ENCODE measurements around the gene CHCHD1.
A peak's percentile ranks its signal among the peaks of the same experiment; 100 is the strongest.

Gene CHCHD1

DNA sequence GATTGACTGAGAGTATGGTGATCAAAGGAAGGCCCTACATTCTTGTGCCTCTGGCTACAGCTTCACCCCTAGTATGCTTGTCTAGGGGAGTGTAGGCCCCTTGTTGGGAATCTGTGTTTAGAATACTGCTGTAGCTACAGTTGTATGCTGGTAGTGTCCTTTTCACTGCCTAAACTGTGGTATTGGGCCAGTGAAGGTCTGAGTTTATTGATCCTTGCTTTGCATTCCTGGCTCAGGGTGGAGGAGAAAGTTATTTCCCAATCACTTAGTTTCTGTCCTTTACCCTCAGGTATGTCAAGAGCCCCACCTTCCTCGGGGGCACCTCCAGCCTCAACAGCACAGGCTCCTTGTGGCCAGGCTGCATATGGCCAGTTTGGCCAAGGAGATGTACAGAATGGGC, 31.0 kb upstream of the CHCHD1 start:
- Histone ChIP-seq H2BK15ac (ENCODE audit: low read length) (no peak overlapping the region), H3K79me1 (ENCODE audit: low read depth, low read length) (peaks cover 3% of the 10 kb centered on the region), H2BK12ac (ENCODE audit: low read length) (no peak overlapping the region), H3K27ac (replicated peaks; ENCODE audit: low read length) (no peak overlapping the region), H3K4me2 (ENCODE audit: insufficient read depth, low read length, poor library complexity, severe bottlenecking) (no peak overlapping the region), H2BK5ac (ENCODE audit: low read length) (no peak overlapping the region), H2BK120ac (ENCODE audit: low read depth, low read length) (no peak overlapping the region), H3K14ac (ENCODE audit: low read length) (no peak overlapping the region), H3K27me3 (ENCODE audit: control insufficient read depth in 3 of 3, insufficient read depth in 3 of 3, low read depth in 1 of 3, low read length in 3 of 3) (no peaks in the 10 kb centered on the region), H3K18ac (ENCODE audit: low read length) (no peak overlapping the region), H4K8ac (ENCODE audit: low read depth, low read length) (no peak overlapping the region), H3K4me3 (ENCODE audit: low read length in 2 of 2) (peak overlapping the region in 1 of 2 donors; percentile 18), H4K91ac (ENCODE audit: low read depth, low read length, poor library complexity) (no peak overlapping the region), H3K9ac (ENCODE audit: low read depth, low read length, poor library complexity) (no peak overlapping the region), H2AK5ac (ENCODE audit: low read depth, low read length) (no peak overlapping the region), H3K36me3 (replicated peaks in 1 of 2; ENCODE audit: control insufficient read depth in 2 of 2, insufficient read depth in 2 of 2, low read length in 2 of 2) (peaks cover 26 to 87% of the 10 kb centered on the region in 2 donors), H2AFZ (ENCODE audit: low read length) (no peak overlapping the region), H3K4ac (ENCODE audit: low read length) (no peak overlapping the region), H3K9me3 (replicated peaks in 1 of 2; ENCODE audit: control insufficient read depth in 2 of 2, insufficient read depth in 1 of 2, low read depth in 1 of 2, low read length in 2 of 2) (peaks cover 0 to 3% of the 10 kb centered on the region in 2 donors), H3K4me1 (ENCODE audit: control insufficient read depth in 2 of 2, insufficient read depth in 1 of 2, low read depth in 1 of 2, low read length in 2 of 2) (no peaks in the 10 kb centered on the region), H3K23ac (ENCODE audit: low read depth, low read length, poor library complexity) (no peak overlapping the region)
- DNase-seq (ENCODE audit: low spot score): no peak
- no CpG with 5 or more reads among the region's 1 CpG for WGBS, 2 donors (ENCODE audit: extremely low coverage in 2 of 2, insufficient read length in 2 of 2, insufficient replicate concordance in 1 of 2)

DNA sequence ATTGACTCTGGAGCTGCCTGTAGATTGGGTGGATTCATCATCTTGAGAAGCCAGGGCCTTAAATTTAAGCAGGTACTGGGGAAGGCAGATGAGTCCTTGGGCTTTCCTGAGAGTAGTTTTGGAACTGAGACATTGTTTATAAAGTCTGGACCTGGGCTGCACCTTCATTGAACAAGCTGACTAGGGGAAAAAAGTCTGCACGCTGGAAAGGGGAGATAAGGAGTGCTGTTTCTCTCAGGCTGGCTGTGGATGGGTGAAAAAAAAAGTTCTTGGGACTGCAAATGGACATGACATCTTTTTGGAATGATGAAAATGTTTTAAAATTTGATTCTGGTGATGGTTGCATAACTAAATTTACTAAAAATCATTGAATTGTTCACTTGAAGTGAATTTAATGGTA, 25.7 kb upstream of the CHCHD1 start:
- no peak overlapping the region for H3K4me2 ChIP-seq (ENCODE audit: insufficient read depth, low read length, poor library complexity, severe bottlenecking)
- H2BK12ac ChIP-seq (ENCODE audit: low read length): no peak overlapping the region
- no peak overlapping the region for H2BK15ac ChIP-seq (ENCODE audit: low read length)
- H3K9me3 ChIP-seq (replicated peaks in 1 of 2; ENCODE audit: control insufficient read depth in 2 of 2, insufficient read depth in 1 of 2, low read depth in 1 of 2, low read length in 2 of 2): no peaks in the 10 kb centered on the region
- no peak overlapping the region for H3K18ac ChIP-seq (ENCODE audit: low read length)
- H4K91ac ChIP-seq (ENCODE audit: low read depth, low read length, poor library complexity): no peak overlapping the region
- no peaks in the 10 kb centered on the region for H3K4me1 ChIP-seq (ENCODE audit: control insufficient read depth in 2 of 2, insufficient read depth in 1 of 2, low read depth in 1 of 2, low read length in 2 of 2)
- no peak overlapping the region for H3K4ac ChIP-seq (ENCODE audit: low read length)
- peaks cover 22 to 78% of the 10 kb centered on the region in 2 donors for H3K36me3 ChIP-seq (replicated peaks in 1 of 2; ENCODE audit: control insufficient read depth in 2 of 2, insufficient read depth in 2 of 2, low read length in 2 of 2)
- H2BK5ac ChIP-seq (ENCODE audit: low read length): no peak overlapping the region
- H3K4me3 ChIP-seq (ENCODE audit: low read length in 2 of 2): no peak overlapping the region
- no peak overlapping the region for H3K9ac ChIP-seq (ENCODE audit: low read depth, low read length, poor library complexity)
- H3K27me3 ChIP-seq (ENCODE audit: control insufficient read depth in 3 of 3, insufficient read depth in 3 of 3, low read depth in 1 of 3, low read length in 3 of 3): no peaks in the 10 kb centered on the region
- no peak overlapping the region for H3K14ac ChIP-seq (ENCODE audit: low read length)
- no peak overlapping the region for H2AFZ ChIP-seq (ENCODE audit: low read length)
- no peak overlapping the region for H3K27ac ChIP-seq (replicated peaks; ENCODE audit: low read length)
- no peak overlapping the region for H3K23ac ChIP-seq (ENCODE audit: low read depth, low read length, poor library complexity)
- no peak overlapping the region for H2BK120ac ChIP-seq (ENCODE audit: low read depth, low read length)
- WGBS, 2 donors (ENCODE audit: extremely low coverage in 2 of 2, insufficient read length in 2 of 2, insufficient replicate concordance in 1 of 2): no CpG with 5 or more reads among the region's 1 CpG
- H2AK5ac ChIP-seq (ENCODE audit: low read depth, low read length): no peak overlapping the region
- no peak for DNase-seq (ENCODE audit: low spot score)
- H3K79me1 ChIP-seq (ENCODE audit: low read depth, low read length): peaks cover 3% of the 10 kb centered on the region
- H4K8ac ChIP-seq (ENCODE audit: low read depth, low read length): no peak overlapping the region

DNA sequence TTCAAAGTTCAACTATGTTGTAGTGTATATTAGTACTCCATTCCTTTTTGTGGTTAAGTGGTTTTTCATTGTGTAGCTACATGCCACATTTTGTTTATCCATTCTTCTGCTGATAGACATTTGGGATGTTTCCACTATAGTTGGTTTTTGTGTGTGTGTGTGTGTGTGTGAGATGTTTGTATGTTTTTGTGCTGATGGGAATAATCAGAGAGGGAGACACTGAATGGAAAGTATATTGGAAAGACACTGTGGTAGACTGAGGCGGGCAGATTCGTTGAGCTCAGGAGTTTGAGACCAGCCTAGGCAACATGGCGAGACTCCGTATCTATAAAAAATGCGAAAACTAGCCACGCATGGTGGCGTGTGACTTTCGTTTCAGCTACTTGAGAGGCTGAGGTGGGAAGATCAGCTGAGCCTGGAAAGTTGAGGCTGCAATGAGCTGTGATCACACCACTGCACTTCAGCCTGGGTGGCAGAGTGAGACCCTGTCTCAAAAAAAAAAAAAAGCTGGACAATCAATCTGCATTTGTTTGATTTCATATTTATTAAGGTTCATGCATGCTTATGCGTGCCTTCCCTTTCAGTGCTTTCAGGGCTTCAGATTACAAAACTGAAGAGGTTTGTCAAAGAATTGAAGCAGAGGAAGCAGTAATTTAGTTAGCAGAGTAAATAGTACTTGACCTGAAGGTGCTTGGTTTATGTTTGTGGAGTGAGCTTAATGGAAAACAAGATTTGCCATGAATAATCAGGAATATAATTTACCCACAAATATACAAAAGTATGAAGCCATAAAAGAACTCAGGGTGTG, 22.9 kb upstream of the CHCHD1 start:
- H3K79me1 ChIP-seq (ENCODE audit: low read depth, low read length): peaks cover 3% of the 10 kb centered on the region
- peaks cover 30 to 78% of the 10 kb centered on the region in 2 donors for H3K36me3 ChIP-seq (replicated peaks in 1 of 2; ENCODE audit: control insufficient read depth in 2 of 2, insufficient read depth in 2 of 2, low read length in 2 of 2)

DNA sequence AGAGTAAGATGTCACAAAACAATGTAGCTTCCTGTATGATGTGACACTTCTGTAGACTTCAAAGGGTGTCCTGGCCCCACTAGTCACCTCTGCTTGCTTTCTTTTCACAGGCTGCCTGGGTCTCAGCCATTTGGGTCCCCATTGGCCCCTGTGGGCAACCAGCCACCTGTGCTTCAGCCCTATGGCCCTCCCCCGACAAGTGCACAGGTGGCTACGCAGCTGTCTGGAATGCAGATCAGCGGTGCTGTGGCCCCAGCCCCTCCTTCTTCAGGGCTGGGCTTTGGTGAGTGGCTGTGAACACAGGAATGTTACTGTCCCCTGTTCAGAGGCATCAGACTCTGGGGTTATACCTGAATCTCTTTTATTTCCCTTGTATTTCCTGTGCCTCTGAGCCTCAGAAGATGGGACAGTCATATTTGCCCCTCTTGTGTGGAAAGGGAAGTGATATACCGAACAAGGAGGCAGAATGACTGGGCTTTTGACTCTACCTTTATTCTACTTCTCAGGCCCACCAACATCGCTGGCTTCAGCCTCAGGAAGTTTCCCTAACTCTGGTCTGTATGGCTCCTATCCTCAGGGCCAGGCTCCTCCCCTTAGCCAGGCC, 22.2 kb upstream of the CHCHD1 start:
- Histone ChIP-seq H3K9me3 (replicated peaks in 1 of 2; ENCODE audit: control insufficient read depth in 2 of 2, insufficient read depth in 1 of 2, low read depth in 1 of 2, low read length in 2 of 2) (no peaks in the 10 kb centered on the region), H3K23ac (ENCODE audit: low read depth, low read length, poor library complexity) (no peak overlapping the region), H2BK15ac (ENCODE audit: low read length) (no peak overlapping the region), H2BK5ac (ENCODE audit: low read length) (no peak overlapping the region), H3K18ac (ENCODE audit: low read length) (no peak overlapping the region), H3K14ac (ENCODE audit: low read length) (no peak overlapping the region), H3K27ac (replicated peaks; ENCODE audit: low read length) (no peak overlapping the region), H3K36me3 (replicated peaks in 1 of 2; ENCODE audit: control insufficient read depth in 2 of 2, insufficient read depth in 2 of 2, low read length in 2 of 2) (peaks cover 32 to 78% of the 10 kb centered on the region in 2 donors), H3K4me1 (ENCODE audit: control insufficient read depth in 2 of 2, insufficient read depth in 1 of 2, low read depth in 1 of 2, low read length in 2 of 2) (no peaks in the 10 kb centered on the region), H2AFZ (ENCODE audit: low read length) (no peak overlapping the region), H3K4me3 (ENCODE audit: low read length in 2 of 2) (no peak overlapping the region), H3K9ac (ENCODE audit: low read depth, low read length, poor library complexity) (no peak overlapping the region), H3K27me3 (ENCODE audit: control insufficient read depth in 3 of 3, insufficient read depth in 3 of 3, low read depth in 1 of 3, low read length in 3 of 3) (no peaks in the 10 kb centered on the region), H4K91ac (ENCODE audit: low read depth, low read length, poor library complexity) (no peak overlapping the region), H2AK5ac (ENCODE audit: low read depth, low read length) (no peak overlapping the region), H3K79me1 (ENCODE audit: low read depth, low read length) (peaks cover 3% of the 10 kb centered on the region), H4K8ac (ENCODE audit: low read depth, low read length) (no peak overlapping the region), H2BK120ac (ENCODE audit: low read depth, low read length) (no peak overlapping the region), H3K4ac (ENCODE audit: low read length) (no peak overlapping the region), H2BK12ac (ENCODE audit: low read length) (no peak overlapping the region), H3K4me2 (ENCODE audit: insufficient read depth, low read length, poor library complexity, severe bottlenecking) (no peak overlapping the region)
- WGBS, 2 donors (ENCODE audit: extremely low coverage in 2 of 2, insufficient read length in 2 of 2, insufficient replicate concordance in 1 of 2): no CpG with 5 or more reads among the region's 5 CpGs
- no peak for DNase-seq (ENCODE audit: low spot score)

More for the DNA sequence above, 22.9 kb upstream of the CHCHD1 start:
- H4K91ac ChIP-seq (ENCODE audit: low read depth, low read length, poor library complexity): no peak overlapping the region
- H3K4me3 ChIP-seq (ENCODE audit: low read length in 2 of 2): no peak overlapping the region
- no peak overlapping the region for H3K18ac ChIP-seq (ENCODE audit: low read length)
- H3K9me3 ChIP-seq (replicated peaks in 1 of 2; ENCODE audit: control insufficient read depth in 2 of 2, insufficient read depth in 1 of 2, low read depth in 1 of 2, low read length in 2 of 2): no peaks in the 10 kb centered on the region
- no peak overlapping the region for H3K23ac ChIP-seq (ENCODE audit: low read depth, low read length, poor library complexity)
- H4K8ac ChIP-seq (ENCODE audit: low read depth, low read length): no peak overlapping the region
- no peak overlapping the region for H3K4ac ChIP-seq (ENCODE audit: low read length)
- H3K27me3 ChIP-seq (ENCODE audit: control insufficient read depth in 3 of 3, insufficient read depth in 3 of 3, low read depth in 1 of 3, low read length in 3 of 3): no peaks in the 10 kb centered on the region
- H3K4me2 ChIP-seq (ENCODE audit: insufficient read depth, low read length, poor library complexity, severe bottlenecking): no peak overlapping the region
- no peak overlapping the region for H3K27ac ChIP-seq (replicated peaks; ENCODE audit: low read length)
- no peak overlapping the region for H2BK15ac ChIP-seq (ENCODE audit: low read length)
- no peak overlapping the region for H2BK12ac ChIP-seq (ENCODE audit: low read length)
- H2BK120ac ChIP-seq (ENCODE audit: low read depth, low read length): no peak overlapping the region
- no peak overlapping the region for H2AK5ac ChIP-seq (ENCODE audit: low read depth, low read length)
- WGBS, 2 donors (ENCODE audit: extremely low coverage in 2 of 2, insufficient read length in 2 of 2, insufficient replicate concordance in 1 of 2): no CpG with 5 or more reads among the region's 9 CpGs
- H2BK5ac ChIP-seq (ENCODE audit: low read length): no peak overlapping the region
- no peak overlapping the region for H2AFZ ChIP-seq (ENCODE audit: low read length)
- H3K9ac ChIP-seq (ENCODE audit: low read depth, low read length, poor library complexity): no peak overlapping the region
- no peak overlapping the region for H3K14ac ChIP-seq (ENCODE audit: low read length)
- no peaks in the 10 kb centered on the region for H3K4me1 ChIP-seq (ENCODE audit: control insufficient read depth in 2 of 2, insufficient read depth in 1 of 2, low read depth in 1 of 2, low read length in 2 of 2)
- DNase-seq (ENCODE audit: low spot score): no peak

All from neuronal stem cell (in vitro differentiated cells).